Astrocyte of the hippocampus (primary cell): ENCODE measurements around the gene M6PR.
"Not testable (repeated sequence)": the region's sequence is repeated elsewhere in the genome, so short reads cannot be mapped to it uniquely, and the experiment has no call there.

Experiments used
- DNase-seq: peaks from one replicate; pipeline ENCODE4 v3.0.0; 2011; ENCODE audit warnings: low read depth, low spot score

M6PR gene

GRCh38 chr12:8950702-8951478 is 1.4 kb upstream of the M6PR start:
- no peak for DNase-seq

GRCh38 chr12:8950221-8950527 is 729 bp upstream of the M6PR start:
- DNase-seq = no peak

GRCh38 chr12:8948701-8949341 is 624 bp downstream of the M6PR start:
- DNase-seq = peak; percentile 28

GRCh38 chr12:8947737-8948136 is 1.7 kb downstream of the M6PR start:
- DNase-seq = no peak

- no peak for DNase-seq
These were observed 2.7 kb downstream of the M6PR start for GRCh38 chr12:8946733-8947132.

GRCh38 chr12:8943565-8944186 is 5.8 kb downstream of the M6PR start:
- no peak for DNase-seq

GRCh38 chr12:8941691-8942478 is 7.6 kb downstream of the M6PR start:
- DNase-seq = no peak

GRCh38 chr12:8937842-8938442 is 11.5 kb downstream of the M6PR start:
- DNase-seq = not testable (repeated sequence)

- DNase-seq = no peak
These were observed 12.7 kb downstream of the M6PR start for GRCh38 chr12:8936735-8937134.

- DNase-seq = not testable (repeated sequence)
These were observed 15.4 kb downstream of the M6PR start for GRCh38 chr12:8934080-8934479.

- not testable (repeated sequence) for DNase-seq
These were observed 17.0 kb downstream of the M6PR start for GRCh38 chr12:8932464-8932863.

- DNase-seq = not testable (repeated sequence)
These were observed 18.7 kb downstream of the M6PR start for GRCh38 chr12:8930655-8931323.

GRCh38 chr12:8922544-8922943 is 26.9 kb downstream of the M6PR start:
- no peak for DNase-seq

- not testable (repeated sequence) for DNase-seq
These were observed 29.8 kb downstream of the M6PR start for GRCh38 chr12:8919643-8920042.

- no peak for DNase-seq
These were observed 31.7 kb downstream of the M6PR start for GRCh38 chr12:8917751-8918150.

GRCh38 chr12:8917031-8917430 is 32.4 kb downstream of the M6PR start:
- DNase-seq = no peak

- DNase-seq = no peak
These were observed 33.3 kb downstream of the M6PR start for GRCh38 chr12:8916154-8916553.

GRCh38 chr12:8914716-8915526 is 34.5 kb downstream of the M6PR start:
- peak; percentile 71 for DNase-seq

GRCh38 chr12:8914033-8914715 is 35.3 kb downstream of the M6PR start, which contains the start of gene PHC1:
Gene PHC1 (plus strand): TSS chr12:8914509. CDS start chr12:8917678, 3,169 bp downstream.
- peak; percentile 92 for DNase-seq

- DNase-seq = peak; percentile 5
These were observed 35.8 kb downstream of the M6PR start for GRCh38 chr12:8913702-8914032.
